ENCODE measurements around the gene F2R. TPM values are rescaled to one million over a fixed set of nuclear protein-coding genes. Genes with fewer than 3 reads are reported as not detected.

The F2R gene
- total and polyA plus RNA-seq, 12 donors, result 3.1 to 20.9 (median 11.1) TPM

GRCh38 chr5:76705574-76705973, 10.4 kb upstream of the F2R start:
- Histone ChIP-seq H3K4me1 (peaks cover 0 to 17% (median 0%) of the 10 kb centered on the region in 9 donors), H3K27me3 (no peaks in the 10 kb centered on the region), H3K9me3 (no peaks in the 10 kb centered on the region), H3K4me3 (no peak overlapping the region), H3K36me3 (peaks cover 0 to 32% (median 0%) of the 10 kb centered on the region in 9 donors), H3K27ac (no peak overlapping the region)
- no peak for ATAC-seq
- TF ChIP-seq CTCF (IDR thresholded peaks at IDR 0.05), result no peak
- DNase-seq, result no peak
- intact Hi-C loops (cut with DNase I), result no loop called here

- ATAC-seq (peak in 1 of 8 donors; percentile 24), DNase-seq (no peak)
- peaks cover 0 to 17% (median under 1%) of the 10 kb centered on the region in 9 donors for H3K4me1 ChIP-seq
- no peak for TF ChIP-seq CTCF (IDR thresholded peaks at IDR 0.05)
- WGBS, 2 donors, result 89 to 90% methylated on average over 2 of the region's 2 CpGs
- intact Hi-C loops (cut with DNase I), result loop anchor here in 3 of 10 donors (10.0 kb wide), 2 partner anchors 65 to 105 kb away; no protein-coding TSS in a partner anchor
- peaks cover 0 to 10% (median 0%) of the 10 kb centered on the region in 9 donors for H3K36me3 ChIP-seq
- H3K27ac ChIP-seq, result peak overlapping the region in 2 of 10 donors; percentile 25 to 45
- H3K9me3 ChIP-seq, result peaks cover 0 to 3% (median 0%) of the 10 kb centered on the region in 11 donors
- H3K27me3 ChIP-seq, result peaks cover 0 to 7% (median 3%) of the 10 kb centered on the region in 7 donors
- no peak overlapping the region for H3K4me3 ChIP-seq
Observed at GRCh38 chr5:76709762-76710161, 6.2 kb upstream of the F2R start.

- H3K36me3 ChIP-seq, result peaks cover 0 to 10% (median 0%) of the 10 kb centered on the region in 9 donors
- peak overlapping the region in 4 of 10 donors; percentile 10 to 69 (median 31) for H3K27ac ChIP-seq
- H3K4me3 ChIP-seq, result no peak overlapping the region
- WGBS, 2 donors, result 83 to 84% methylated on average over 4 of the region's 4 CpGs
- peaks cover 0 to 3% (median 0%) of the 10 kb centered on the region in 11 donors for H3K9me3 ChIP-seq
- H3K27me3 ChIP-seq, result peaks cover 0 to 20% (median 10%) of the 10 kb centered on the region in 7 donors
- peaks cover 0 to 14% (median 9%) of the 10 kb centered on the region in 9 donors for H3K4me1 ChIP-seq
- DNase-seq, result no peak
- ATAC-seq, result no peak
- TF ChIP-seq CTCF (IDR thresholded peaks at IDR 0.05), result no peak
- intact Hi-C loops (cut with DNase I), result loop anchor here in 3 of 10 donors (10.0 kb wide), 2 partner anchors 64 to 106 kb away; no protein-coding TSS in a partner anchor
Observed at GRCh38 chr5:76710991-76711390, 4.9 kb upstream of the F2R start.

GRCh38 chr5:76714751-76715485, 1.0 kb upstream of the F2R start:
- intact Hi-C loops (cut with DNase I), result loop anchor here in 5 of 10 donors (5.0 to 10.0 kb wide), 3 partner anchors 57 to 110 kb away; no protein-coding TSS in a partner anchor
- Histone ChIP-seq H3K4me1 (peaks cover 0 to 44% (median 25%) of the 10 kb centered on the region in 9 donors), H3K36me3 (no peaks in the 10 kb centered on the region), H3K27ac (peak overlapping the region; percentile 67 to 93 (median 83)), H3K27me3 (peaks cover 0 to 42% (median 10%) of the 10 kb centered on the region in 7 donors), H3K4me3 (peak overlapping the region; percentile 68 to 98 (median 84)), H3K9me3 (peaks cover 0 to 3% (median 0%) of the 10 kb centered on the region in 11 donors)
- WGBS, 2 donors, result 23 to 25% methylated on average over 52 of the region's 52 CpGs
- DNase-seq (peak; percentile 27 to 36), ATAC-seq (peak; percentile 6 to 53 (median 37))
- TF ChIP-seq CTCF (IDR thresholded peaks at IDR 0.05), result no peak

Data from heart right ventricle (tissue), 16 donors.